ENCODE data around the gene CYTIP.
"Not testable (repeated sequence)": the region's sequence is repeated elsewhere in the genome, so short reads cannot be mapped to it uniquely, and the experiment has no call there.

Gene CYTIP

GRCh38 chr2:157424374-157424773 lies 19.5 kb downstream of the CYTIP start:
- no peak for DNase-seq (ENCODE audit: low read depth in 3 of 3)

GRCh38 chr2:157421964-157422363 lies 21.9 kb downstream of the CYTIP start:
- no peak for DNase-seq (ENCODE audit: low read depth in 3 of 3)

- no peak for DNase-seq (ENCODE audit: low read depth in 3 of 3)
Measured at GRCh38 chr2:157421331-157421944, 22.5 kb downstream of the CYTIP start.

- no peak for DNase-seq (ENCODE audit: low read depth in 3 of 3)
Measured at GRCh38 chr2:157420771-157421323, 23.0 kb downstream of the CYTIP start.

GRCh38 chr2:157419031-157419575 lies 24.8 kb downstream of the CYTIP start:
- no peak for DNase-seq (ENCODE audit: low read depth in 3 of 3)

GRCh38 chr2:157418239-157418641 lies 25.6 kb downstream of the CYTIP start:
- DNase-seq (ENCODE audit: low read depth in 3 of 3) = no peak

GRCh38 chr2:157415591-157416101 lies 28.2 kb downstream of the CYTIP start:
- DNase-seq (ENCODE audit: low read depth in 3 of 3) = no peak

- DNase-seq (ENCODE audit: low read depth in 3 of 3) = no peak
Measured at GRCh38 chr2:157414050-157414449, 29.8 kb downstream of the CYTIP start.

- DNase-seq (ENCODE audit: low read depth in 3 of 3) = peak in 1 of 3 experiments; percentile 28
Measured at GRCh38 chr2:157413326-157414035, 30.4 kb downstream of the CYTIP start.

- no peak for DNase-seq (ENCODE audit: low read depth in 3 of 3)
Measured at GRCh38 chr2:157411624-157412336, 32.1 kb downstream of the CYTIP start.

- not testable (repeated sequence) for DNase-seq (ENCODE audit: low read depth in 3 of 3)
Measured at GRCh38 chr2:157405398-157405797, 38.5 kb downstream of the CYTIP start.

GRCh38 chr2:157404363-157404762 lies 39.5 kb downstream of the CYTIP start:
- DNase-seq (ENCODE audit: low read depth in 3 of 3) = peak; percentile 25 to 46 (median 36)

- DNase-seq (ENCODE audit: low read depth in 3 of 3) = not testable (repeated sequence)
Measured at GRCh38 chr2:157402801-157403485, 40.9 kb downstream of the CYTIP start.

- no peak for DNase-seq (ENCODE audit: low read depth in 3 of 3)
Measured at GRCh38 chr2:157395811-157396210, 48.1 kb downstream of the CYTIP start.

- DNase-seq (ENCODE audit: low read depth in 3 of 3) = no peak
Measured at GRCh38 chr2:157394928-157395327, 49.0 kb downstream of the CYTIP start.

GRCh38 chr2:157393348-157393747 lies 50.5 kb downstream of the CYTIP start:
- no peak for DNase-seq (ENCODE audit: low read depth in 3 of 3)

- no peak for DNase-seq (ENCODE audit: low read depth in 3 of 3)
Measured at GRCh38 chr2:157388827-157389226, 55.1 kb downstream of the CYTIP start.

- no peak for DNase-seq (ENCODE audit: low read depth in 3 of 3)
Measured at GRCh38 chr2:157386747-157387146, 57.1 kb downstream of the CYTIP start.

GRCh38 chr2:157386247-157386646 lies 57.6 kb downstream of the CYTIP start:
- DNase-seq (ENCODE audit: low read depth in 3 of 3) = no peak

GRCh38 chr2:157377861-157378260 lies 66.0 kb downstream of the CYTIP start:
- DNase-seq (ENCODE audit: low read depth in 3 of 3) = no peak

- no peak for DNase-seq (ENCODE audit: low read depth in 3 of 3)
Measured at GRCh38 chr2:157376041-157376440, 67.8 kb downstream of the CYTIP start.
